ENCODE results near the gene NSL1. TPM values are rescaled to one million over a fixed set of nuclear protein-coding genes. Genes with fewer than 3 reads are reported as not detected.
A peak's percentile ranks its signal among the peaks of the same experiment; 100 is the strongest.

NSL1 gene
- total and polyA plus RNA-seq, 2 donors from 2014 or later, result 19.5 to 34.5 TPM

- Histone ChIP-seq H3K9ac (ENCODE audit: low read length in 3 of 3) (no peak overlapping the region), H3K27ac (ENCODE audit: low read depth in 2 of 2, low read length in 2 of 2) (peak overlapping the region; percentile 67), H3K4me3 (ENCODE audit: low read length in 3 of 3) (peak overlapping the region; percentile 18 to 63 (median 51)), H3K4me1 (ENCODE audit: control insufficient read depth in 2 of 3, insufficient read depth in 2 of 3, low read depth in 1 of 3, low read length in 3 of 3) (peaks cover 0 to 4% (median 4%) of the 10 kb centered on the region in 3 donors), H3K27me3 (ENCODE audit: control insufficient read depth, insufficient read depth, low read length) (peaks cover 22% of the 10 kb centered on the region), H3K9me3 (ENCODE audit: control insufficient read depth in 2 of 3, insufficient read depth in 1 of 3, low read length in 3 of 3) (no peaks in the 10 kb centered on the region), H3K36me3 (ENCODE audit: control insufficient read depth in 2 of 3, insufficient read depth in 3 of 3, low read length in 3 of 3) (no peaks in the 10 kb centered on the region)
- FAIRE-seq, result no peak
- no peak for TF ChIP-seq CTCF (IDR thresholded peaks at IDR 0.05; ENCODE audit: borderline replicate concordance, extremely low read depth, insufficient read depth)
- intact Hi-C loops (cut with DNase I), result no loop called here
- DNase-seq, result peak; percentile 50 to 81 (median 62)
These were observed 90.4 kb downstream of the NSL1 start for GRCh38 chr1:212700892-212701819.

- peak in 4 of 5 donors; percentile 17 to 90 (median 60) for DNase-seq
- Histone ChIP-seq H3K27me3 (ENCODE audit: control insufficient read depth, insufficient read depth, low read length) (peaks cover 22% of the 10 kb centered on the region), H3K9me3 (ENCODE audit: control insufficient read depth in 2 of 3, insufficient read depth in 1 of 3, low read length in 3 of 3) (no peaks in the 10 kb centered on the region), H3K9ac (ENCODE audit: low read length in 3 of 3) (no peak overlapping the region), H3K4me3 (ENCODE audit: low read length in 3 of 3) (peak overlapping the region; percentile 18 to 63 (median 51)), H3K27ac (ENCODE audit: low read depth in 2 of 2, low read length in 2 of 2) (peak overlapping the region; percentile 67), H3K36me3 (ENCODE audit: control insufficient read depth in 2 of 3, insufficient read depth in 3 of 3, low read length in 3 of 3) (no peaks in the 10 kb centered on the region), H3K4me1 (ENCODE audit: control insufficient read depth in 2 of 3, insufficient read depth in 2 of 3, low read depth in 1 of 3, low read length in 3 of 3) (peaks cover 0 to 4% (median 4%) of the 10 kb centered on the region in 3 donors)
- intact Hi-C loops (cut with DNase I), result no loop called here
- FAIRE-seq, result no peak
- TF ChIP-seq CTCF (IDR thresholded peaks at IDR 0.05; ENCODE audit: borderline replicate concordance, extremely low read depth, insufficient read depth), result no peak
These were observed 91.2 kb downstream of the NSL1 start for GRCh38 chr1:212700223-212700891.

- Histone ChIP-seq H3K9ac (ENCODE audit: low read length in 3 of 3) (no peak within 1 kb of the TSS), H3K4me3 (ENCODE audit: low read length in 3 of 3) (peak within 1 kb of the TSS; percentile 18 to 63 (median 51)), H3K9me3 (ENCODE audit: control insufficient read depth in 2 of 3, insufficient read depth in 1 of 3, low read length in 3 of 3) (no peaks in the 10 kb centered on the region), H3K27ac (ENCODE audit: low read depth in 2 of 2, low read length in 2 of 2) (peak within 1 kb of the TSS; percentile 67), H3K27me3 (ENCODE audit: control insufficient read depth, insufficient read depth, low read length) (peaks cover 22% of the 10 kb centered on the region), H3K36me3 (ENCODE audit: control insufficient read depth in 2 of 3, insufficient read depth in 3 of 3, low read length in 3 of 3) (no peaks in the 10 kb centered on the region), H3K4me1 (ENCODE audit: control insufficient read depth in 2 of 3, insufficient read depth in 2 of 3, low read depth in 1 of 3, low read length in 3 of 3) (peaks cover 0 to 4% (median 4%) of the 10 kb centered on the region in 3 donors)
- no peak for TF ChIP-seq CTCF (IDR thresholded peaks at IDR 0.05; ENCODE audit: borderline replicate concordance, extremely low read depth, insufficient read depth)
- intact Hi-C loops (cut with DNase I), result no loop called here
- DNase-seq (peak in 4 of 5 donors; percentile 27 to 89 (median 56)), FAIRE-seq (no peak)
These were observed 91.9 kb downstream of the NSL1 start, which contains the start of gene BATF3 for GRCh38 chr1:212699625-212700222. TSS of gene BATF3 (minus strand) at chr1:212699840. CDS start at chr1:212699762, 78 bp downstream.
